NCI-H460 (cell line): ENCODE measurements around the gene CSH1. TPM values are rescaled to one million over a fixed set of nuclear protein-coding genes. Genes with fewer than 3 reads are reported as not detected.
"Not testable (repeated sequence)": the region's sequence is repeated elsewhere in the genome, so short reads cannot be mapped to it uniquely, and the experiment has no call there.

ENCODE experiments used
- DNase-seq: peaks from one replicate; pipeline ENCODE4 v3.0.0-alpha.2; 2016; ENCODE audit warnings: low read depth; ENCODE audit errors: extremely low read depth
- polyA plus RNA-seq: library from polyadenylated mRNA; depleted of rRNA; stranded (reverse); fragments of >200 nt; gene quantifications from 2 replicates; pipeline ENCODE4 v1.2.3, GENCODE V29; 2014; cell fraction: nucleus; rRNA removed
- total RNA-seq: library from RNA; depleted of rRNA; stranded (reverse); fragments of >200 nt; shearing (Covaris generic); gene quantifications from 2 replicates; pipeline ENCODE4 v1.2.3, GENCODE V29; 2014; rRNA removed

Gene CSH1
- total RNA-seq: not detected in 2 replicates
- polyA plus RNA-seq: not detected in 2 replicates

- DNase-seq: not testable (repeated sequence)
Observed at GRCh38 chr17:63896524-63897354, at the start of gene CSH1. Gene CSH1 (minus strand): TSS chr17:63896574. CDS start chr17:63896511, 63 bp downstream.

GRCh38 chr17:63945784-63946439 is 49.5 kb upstream of the CSH1 start:
- no peak for DNase-seq

- no peak for DNase-seq
Observed at GRCh38 chr17:63944736-63945499, 48.5 kb upstream of the CSH1 start.

- DNase-seq: no peak
Observed at GRCh38 chr17:63943745-63944144, 47.4 kb upstream of the CSH1 start.

DNA sequence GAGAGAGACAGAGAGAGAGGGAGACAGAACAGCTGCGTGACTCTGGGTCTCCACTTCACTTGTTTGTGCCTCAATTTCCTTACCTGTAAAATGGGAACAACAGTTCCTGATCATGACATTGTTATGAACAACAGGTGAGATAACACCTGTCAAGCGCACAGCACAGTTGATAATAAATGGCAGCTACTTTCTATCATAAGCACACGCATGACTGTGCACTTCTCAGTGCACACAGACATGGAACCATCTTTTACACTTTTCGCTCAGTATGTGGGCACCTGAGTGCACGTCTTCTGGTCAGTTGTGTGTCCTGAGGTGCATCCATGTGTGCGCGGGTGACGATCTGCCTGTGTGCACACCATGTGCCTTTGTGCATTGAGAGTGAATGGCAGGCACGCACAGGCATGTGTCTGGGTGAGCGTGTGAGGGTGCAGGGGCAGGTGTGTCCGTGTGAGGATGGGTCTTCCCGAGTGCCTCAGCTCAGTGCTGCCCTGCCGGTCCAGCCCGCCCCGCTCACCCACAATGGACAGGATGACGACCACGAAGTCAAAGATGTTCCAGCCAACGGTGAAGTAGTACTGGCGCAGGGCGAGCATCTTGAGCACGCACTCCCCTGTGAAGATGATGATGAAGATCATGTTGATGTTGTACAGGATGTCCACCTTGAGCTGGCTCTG is 46.1 kb upstream of the CSH1 start:
- no peak for DNase-seq

GRCh38 chr17:63941751-63942150 is 45.4 kb upstream of the CSH1 start:
- DNase-seq: no peak

GRCh38 chr17:63941162-63941561 is 44.8 kb upstream of the CSH1 start:
- DNase-seq: no peak

- DNase-seq: no peak
Observed at GRCh38 chr17:63940584-63940983, 44.2 kb upstream of the CSH1 start.

DNA sequence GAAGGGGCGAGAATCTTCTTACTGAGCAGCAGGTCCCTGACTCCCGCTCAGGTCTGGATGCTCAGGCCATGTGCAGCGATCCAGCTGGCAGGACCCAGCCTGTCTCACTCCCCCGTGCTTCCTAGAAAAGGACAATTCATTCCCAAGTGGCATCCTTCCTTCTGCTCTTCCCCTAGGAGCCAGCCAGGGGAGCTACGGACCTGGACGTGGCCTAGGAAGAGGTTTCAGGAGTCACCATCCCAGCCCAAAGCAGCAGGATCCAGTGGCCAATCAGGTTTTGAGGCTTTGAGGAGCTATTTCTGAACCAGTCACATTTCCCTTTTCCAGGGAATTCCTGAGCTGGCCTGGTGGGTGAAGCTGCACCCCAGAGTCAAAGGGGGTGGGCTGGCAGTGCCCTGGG is 43.5 kb upstream of the CSH1 start:
- no peak for DNase-seq

- no peak for DNase-seq
Observed at GRCh38 chr17:63939401-63939800, 43.0 kb upstream of the CSH1 start.

- no peak for DNase-seq
Observed at GRCh38 chr17:63937920-63938319, 41.5 kb upstream of the CSH1 start.

- no peak for DNase-seq
Observed at GRCh38 chr17:63937319-63937718, 40.9 kb upstream of the CSH1 start.

- DNase-seq: no peak
Observed at GRCh38 chr17:63934183-63935112, 38.1 kb upstream of the CSH1 start.

GRCh38 chr17:63933598-63933997 is 37.2 kb upstream of the CSH1 start:
- no peak for DNase-seq

- DNase-seq: no peak
Observed at GRCh38 chr17:63932721-63933120, 36.3 kb upstream of the CSH1 start.

DNA sequence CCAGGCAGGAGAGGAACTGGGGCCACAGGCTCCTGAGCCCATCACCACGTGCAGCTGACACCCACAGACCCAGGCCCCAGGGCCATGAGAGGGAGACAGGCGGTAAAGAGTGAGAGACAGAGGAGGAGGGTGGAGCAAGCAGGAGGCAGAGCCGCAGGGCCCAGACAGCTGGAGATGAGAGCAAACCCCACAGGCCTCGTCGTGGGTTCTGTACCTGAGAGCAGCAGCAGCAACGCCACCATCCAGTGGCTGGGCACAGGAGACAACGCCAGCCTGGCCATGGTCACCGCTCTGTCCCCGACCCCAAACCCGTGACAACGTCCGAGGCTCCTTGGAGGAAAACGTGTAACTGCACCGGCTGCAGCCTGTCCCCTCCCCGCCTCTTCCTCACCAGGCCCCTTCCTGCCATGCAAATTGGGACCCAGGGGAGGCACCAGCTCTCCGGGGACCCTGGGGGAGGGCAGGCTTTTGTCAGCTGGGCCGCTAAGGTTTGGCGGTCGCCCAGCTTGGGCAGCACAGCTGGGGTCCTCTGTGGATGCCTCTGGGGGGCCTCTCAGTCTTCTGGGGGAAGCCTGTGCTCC is 35.7 kb upstream of the CSH1 start, which contains the start of gene CD79B:
CD79B (minus strand) TSS at position 351 of the 581 bp plus-strand sequence; CDS start at position 281, 70 bp downstream.
- DNase-seq: no peak

GRCh38 chr17:63930951-63931575 is 34.7 kb upstream of the CSH1 start:
- DNase-seq: no peak
